ENCODE measurements around the gene USF3. TPM values are rescaled to one million over a fixed set of nuclear protein-coding genes. Genes with fewer than 3 reads are reported as not detected.

Gene USF3, protein sequence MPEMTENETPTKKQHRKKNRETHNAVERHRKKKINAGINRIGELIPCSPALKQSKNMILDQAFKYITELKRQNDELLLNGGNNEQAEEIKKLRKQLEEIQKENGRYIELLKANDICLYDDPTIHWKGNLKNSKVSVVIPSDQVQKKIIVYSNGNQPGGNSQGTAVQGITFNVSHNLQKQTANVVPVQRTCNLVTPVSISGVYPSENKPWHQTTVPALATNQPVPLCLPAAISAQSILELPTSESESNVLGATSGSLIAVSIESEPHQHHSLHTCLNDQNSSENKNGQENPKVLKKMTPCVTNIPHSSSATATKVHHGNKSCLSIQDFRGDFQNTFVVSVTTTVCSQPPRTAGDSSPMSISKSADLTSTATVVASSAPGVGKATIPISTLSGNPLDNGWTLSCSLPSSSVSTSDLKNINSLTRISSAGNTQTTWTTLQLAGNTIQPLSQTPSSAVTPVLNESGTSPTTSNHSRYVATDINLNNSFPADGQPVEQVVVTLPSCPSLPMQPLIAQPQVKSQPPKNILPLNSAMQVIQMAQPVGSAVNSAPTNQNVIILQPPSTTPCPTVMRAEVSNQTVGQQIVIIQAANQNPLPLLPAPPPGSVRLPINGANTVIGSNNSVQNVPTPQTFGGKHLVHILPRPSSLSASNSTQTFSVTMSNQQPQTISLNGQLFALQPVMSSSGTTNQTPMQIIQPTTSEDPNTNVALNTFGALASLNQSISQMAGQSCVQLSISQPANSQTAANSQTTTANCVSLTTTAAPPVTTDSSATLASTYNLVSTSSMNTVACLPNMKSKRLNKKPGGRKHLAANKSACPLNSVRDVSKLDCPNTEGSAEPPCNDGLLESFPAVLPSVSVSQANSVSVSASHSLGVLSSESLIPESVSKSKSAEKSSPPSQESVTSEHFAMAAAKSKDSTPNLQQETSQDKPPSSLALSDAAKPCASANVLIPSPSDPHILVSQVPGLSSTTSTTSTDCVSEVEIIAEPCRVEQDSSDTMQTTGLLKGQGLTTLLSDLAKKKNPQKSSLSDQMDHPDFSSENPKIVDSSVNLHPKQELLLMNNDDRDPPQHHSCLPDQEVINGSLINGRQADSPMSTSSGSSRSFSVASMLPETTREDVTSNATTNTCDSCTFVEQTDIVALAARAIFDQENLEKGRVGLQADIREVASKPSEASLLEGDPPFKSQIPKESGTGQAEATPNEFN (N-terminal part only)
- 26.3 TPM for total RNA-seq

DNA sequence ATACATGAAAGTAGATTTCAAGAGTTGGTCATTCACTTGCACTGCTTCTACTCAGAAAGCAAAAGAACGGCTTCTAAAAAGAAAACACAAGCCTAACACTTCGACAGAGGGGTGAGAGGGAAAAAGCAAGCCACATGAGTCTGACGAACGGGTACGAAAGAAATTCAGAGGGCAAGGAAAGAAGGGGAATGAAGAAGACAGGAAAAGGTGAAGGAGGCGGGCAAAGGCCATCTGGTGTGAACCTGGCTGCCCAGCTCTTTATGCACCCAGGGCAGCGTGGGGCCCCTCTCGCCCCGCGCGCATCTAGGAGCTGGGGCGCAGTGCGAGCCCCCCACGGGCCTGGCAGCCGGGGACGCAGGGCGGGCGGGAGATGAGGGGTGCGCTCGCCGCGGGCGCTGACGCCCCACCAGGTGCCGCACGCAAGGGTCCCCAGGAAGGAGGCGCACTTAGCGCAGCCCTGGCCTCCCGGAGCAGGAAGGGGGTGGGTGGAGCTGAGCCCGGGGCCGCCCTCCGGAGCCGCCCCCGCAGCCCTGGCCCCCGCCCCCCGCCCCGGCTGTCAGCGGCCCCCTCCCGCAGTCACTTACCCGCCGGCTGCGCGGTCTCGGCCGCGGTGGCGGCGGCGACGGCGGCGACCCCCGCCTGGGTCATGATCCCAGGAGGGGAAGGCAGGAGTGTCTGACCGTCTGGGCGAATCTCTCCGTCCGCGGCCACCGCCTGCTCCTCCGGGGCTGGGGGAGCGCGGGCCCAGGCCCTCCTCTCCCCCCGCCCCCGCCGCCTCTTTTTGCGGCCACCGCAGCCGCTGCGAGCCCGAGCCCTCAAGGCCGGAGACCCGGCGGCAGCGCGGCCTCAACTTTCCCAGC, at the start of gene USF3:
TSS of gene USF3 (minus strand) at position 857 of the 860 bp plus-strand sequence. CDS start 21,764 bp downstream, outside the sequence.

GRCh38 chr3:113745756-113746547, 49.5 kb upstream of the USF3 start, which contains the start of gene NAA50:
Gene NAA50, minus strand, starts transcription at chr3:113746249. Its CDS starts 300 bp downstream, at chr3:113745949.

Small RNA genes lying within 50 kb of the gene (small RNA-seq; reads per million reads assigned to genes)
- gene RN7SL767P (ENCODE audit: low replicate concordance), result not detected

Other genes with a start within 250 kb of the USF3 start
- gene SPICE1, start 181.5 kb downstream of the USF3 start, total RNA-seq, result 16.9 TPM
- gene SIDT1, start 164.1 kb downstream of the USF3 start, total RNA-seq, result 4.7 TPM
- 44.4 TPM for gene NAA50, start 49.6 kb upstream of the USF3 start, total RNA-seq
- gene ATP6V1A, start 50.4 kb upstream of the USF3 start, total RNA-seq, result 113 TPM
- 13.1 TPM for gene GRAMD1C, start 142.1 kb upstream of the USF3 start, total RNA-seq

All from parietal lobe (tissue), 2 donors.